ENCODE measurements around the gene ING5.

DNA sequence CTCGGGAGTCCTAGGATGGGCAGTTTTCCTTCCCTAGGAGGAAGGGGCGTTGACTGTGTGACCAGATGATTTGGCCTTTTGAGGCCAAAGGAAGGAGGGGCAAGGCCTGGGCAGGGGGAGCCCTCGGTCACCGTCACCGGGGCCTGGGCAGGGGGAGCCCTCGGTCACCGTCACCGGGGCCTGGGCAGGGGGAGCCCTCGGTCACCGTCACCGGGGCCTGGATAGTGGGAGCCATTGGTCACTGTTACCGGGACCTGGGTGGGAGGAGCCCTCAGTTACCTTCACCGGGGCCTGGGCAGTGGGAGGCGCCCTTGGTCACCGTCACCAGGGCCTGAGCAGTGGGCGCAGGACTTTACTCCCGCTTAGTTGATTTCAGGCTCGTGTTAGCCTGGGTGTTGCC, 49.9 kb downstream of the ING5 start:
- TF ChIP-seq, protein P1, sequence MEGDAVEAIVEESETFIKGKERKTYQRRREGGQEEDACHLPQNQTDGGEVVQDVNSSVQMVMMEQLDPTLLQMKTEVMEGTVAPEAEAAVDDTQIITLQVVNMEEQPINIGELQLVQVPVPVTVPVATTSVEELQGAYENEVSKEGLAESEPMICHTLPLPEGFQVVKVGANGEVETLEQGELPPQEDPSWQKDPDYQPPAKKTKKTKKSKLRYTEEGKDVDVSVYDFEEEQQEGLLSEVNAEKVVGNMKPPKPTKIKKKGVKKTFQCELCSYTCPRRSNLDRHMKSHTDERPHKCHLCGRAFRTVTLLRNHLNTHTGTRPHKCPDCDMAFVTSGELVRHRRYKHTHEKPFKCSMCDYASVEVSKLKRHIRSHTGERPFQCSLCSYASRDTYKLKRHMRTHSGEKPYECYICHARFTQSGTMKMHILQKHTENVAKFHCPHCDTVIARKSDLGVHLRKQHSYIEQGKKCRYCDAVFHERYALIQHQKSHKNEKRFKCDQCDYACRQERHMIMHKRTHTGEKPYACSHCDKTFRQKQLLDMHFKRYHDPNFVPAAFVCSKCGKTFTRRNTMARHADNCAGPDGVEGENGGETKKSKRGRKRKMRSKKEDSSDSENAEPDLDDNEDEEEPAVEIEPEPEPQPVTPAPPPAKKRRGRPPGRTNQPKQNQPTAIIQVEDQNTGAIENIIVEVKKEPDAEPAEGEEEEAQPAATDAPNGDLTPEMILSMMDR (IDR thresholded peaks at IDR 0.05; ENCODE audit: extremely low read depth in 1 of 2, insufficient read depth in 1 of 2, low read depth in 1 of 2, low read length in 2 of 2), result no peak
- TF ChIP-seq EZH2 (IDR thresholded peaks at IDR 0.05; ENCODE audit: borderline replicate concordance, low read depth, low read length, severe bottlenecking) (no peak), POLR2A (IDR thresholded peaks at IDR 0.05; ENCODE audit: low read depth, low read length) (no peak), JUN (IDR thresholded peaks at IDR 0.05; ENCODE audit: borderline replicate concordance, insufficient read depth, insufficient read length, low read depth) (no peak), POLR2AphosphoS5 (IDR thresholded peaks at IDR 0.05; ENCODE audit: insufficient read depth, low read depth, low read length) (no peak)
- TF ChIP-seq, protein P2, sequence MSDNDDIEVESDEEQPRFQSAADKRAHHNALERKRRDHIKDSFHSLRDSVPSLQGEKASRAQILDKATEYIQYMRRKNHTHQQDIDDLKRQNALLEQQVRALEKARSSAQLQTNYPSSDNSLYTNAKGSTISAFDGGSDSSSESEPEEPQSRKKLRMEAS (IDR thresholded peaks at IDR 0.05; ENCODE audit: insufficient read depth, insufficient read length), result no peak

All from endothelial cell of umbilical vein (primary cell).